ENCODE measurements around the gene PTPRN2. TPM values are rescaled to one million over a fixed set of nuclear protein-coding genes. Genes with fewer than 3 reads are reported as not detected.

PTPRN2 gene
- total RNA-seq, 4 donors from 2014 or later = 6.6 to 10.7 (median 8.2) TPM

DNA sequence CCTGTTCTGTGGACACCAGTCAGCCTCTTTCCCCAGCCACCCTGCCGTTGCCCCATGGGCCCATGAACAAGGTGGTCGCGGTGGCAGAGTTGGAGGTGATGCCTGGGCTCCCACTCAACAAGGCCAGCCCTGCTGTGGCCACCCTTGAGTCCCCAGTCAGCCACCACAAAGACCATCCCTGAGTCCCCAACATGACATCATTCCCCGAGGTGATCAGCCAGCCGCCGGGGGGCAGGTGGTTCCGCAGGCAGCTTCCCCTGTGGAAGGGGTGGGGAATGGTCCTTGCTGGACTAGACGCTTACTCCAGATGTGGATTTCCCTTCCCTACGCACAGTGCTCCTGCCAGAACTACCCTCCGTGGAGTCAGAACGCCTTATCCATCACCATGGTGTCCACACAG is 271.7 kb downstream of the PTPRN2 start:
- TF ChIP-seq POLR2A (IDR thresholded peaks at IDR 0.05) (no peak), EP300 (IDR thresholded peaks at IDR 0.05) (no peak)
- TF ChIP-seq, protein P1, sequence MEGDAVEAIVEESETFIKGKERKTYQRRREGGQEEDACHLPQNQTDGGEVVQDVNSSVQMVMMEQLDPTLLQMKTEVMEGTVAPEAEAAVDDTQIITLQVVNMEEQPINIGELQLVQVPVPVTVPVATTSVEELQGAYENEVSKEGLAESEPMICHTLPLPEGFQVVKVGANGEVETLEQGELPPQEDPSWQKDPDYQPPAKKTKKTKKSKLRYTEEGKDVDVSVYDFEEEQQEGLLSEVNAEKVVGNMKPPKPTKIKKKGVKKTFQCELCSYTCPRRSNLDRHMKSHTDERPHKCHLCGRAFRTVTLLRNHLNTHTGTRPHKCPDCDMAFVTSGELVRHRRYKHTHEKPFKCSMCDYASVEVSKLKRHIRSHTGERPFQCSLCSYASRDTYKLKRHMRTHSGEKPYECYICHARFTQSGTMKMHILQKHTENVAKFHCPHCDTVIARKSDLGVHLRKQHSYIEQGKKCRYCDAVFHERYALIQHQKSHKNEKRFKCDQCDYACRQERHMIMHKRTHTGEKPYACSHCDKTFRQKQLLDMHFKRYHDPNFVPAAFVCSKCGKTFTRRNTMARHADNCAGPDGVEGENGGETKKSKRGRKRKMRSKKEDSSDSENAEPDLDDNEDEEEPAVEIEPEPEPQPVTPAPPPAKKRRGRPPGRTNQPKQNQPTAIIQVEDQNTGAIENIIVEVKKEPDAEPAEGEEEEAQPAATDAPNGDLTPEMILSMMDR (IDR thresholded peaks at IDR 0.05) = no peak
- Histone ChIP-seq H3K36me3 (no peaks in the 10 kb centered on the region), H3K27ac (no peak overlapping the region), H3K4me1 (peaks cover 0 to 8% (median 0%) of the 10 kb centered on the region in 4 donors), H3K27me3 (no peaks in the 10 kb centered on the region), H3K4me3 (no peak overlapping the region), H3K9me3 (peaks cover 0 to 5% (median 0%) of the 10 kb centered on the region in 4 donors)
- no peak for DNase-seq (ENCODE audit: low spot score in 2 of 2)
- 94 to 96% methylated on average over 11 of the region's 11 CpGs for WGBS, 2 donors

DNA sequence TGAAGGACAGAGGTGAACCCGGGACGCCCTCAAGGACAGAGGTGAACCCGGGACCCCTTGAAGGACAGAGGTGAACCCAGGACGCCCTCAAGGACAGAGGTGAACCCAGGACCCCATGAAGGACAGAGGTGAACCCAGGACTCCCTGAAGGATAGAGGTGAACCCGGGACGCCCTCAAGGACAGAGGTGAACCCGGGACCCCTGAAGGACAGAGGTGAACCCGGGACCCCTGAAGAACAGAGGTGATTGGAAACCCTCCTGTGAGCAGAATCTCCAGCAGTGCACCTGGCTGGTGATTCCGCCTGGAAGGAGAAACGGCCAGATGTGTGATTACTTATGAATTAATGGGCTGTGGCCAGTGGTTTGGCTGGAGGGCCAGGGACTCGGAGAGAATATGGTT is 272.3 kb downstream of the PTPRN2 start:
- TF ChIP-seq, protein P1 (IDR thresholded peaks at IDR 0.05) = no peak
- TF ChIP-seq EP300 (IDR thresholded peaks at IDR 0.05) (no peak), POLR2A (IDR thresholded peaks at IDR 0.05) (no peak)
- Histone ChIP-seq H3K27me3 (no peaks in the 10 kb centered on the region), H3K4me3 (no peak overlapping the region), H3K36me3 (no peaks in the 10 kb centered on the region), H3K9me3 (peaks cover 0 to 11% (median 0%) of the 10 kb centered on the region in 4 donors), H3K4me1 (peaks cover 0 to 8% (median 0%) of the 10 kb centered on the region in 4 donors), H3K27ac (no peak overlapping the region)
- no peak for DNase-seq (ENCODE audit: low spot score in 2 of 2)
- 86 to 96% methylated on average over 11 of the region's 11 CpGs for WGBS, 2 donors

DNA sequence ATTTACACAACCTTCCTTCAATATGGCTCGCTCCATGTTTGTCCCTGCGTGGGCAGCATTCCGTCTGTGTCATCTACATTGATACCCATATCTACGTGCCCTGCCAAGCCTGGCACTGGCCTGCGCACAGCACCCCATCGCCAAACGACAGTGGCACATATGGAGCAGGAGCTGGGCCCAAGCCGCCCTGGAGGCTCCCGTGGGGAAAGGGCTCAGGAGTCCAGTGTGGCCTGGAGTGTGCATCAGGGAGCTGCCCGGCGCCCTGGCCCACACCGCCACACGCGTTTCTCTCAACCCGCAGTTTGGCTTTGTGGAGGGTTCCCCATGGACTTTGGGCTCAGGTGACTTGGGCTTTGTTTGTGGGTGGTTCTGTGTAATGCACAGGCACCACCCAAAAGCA is 273.2 kb downstream of the PTPRN2 start:
- TF ChIP-seq EP300 (IDR thresholded peaks at IDR 0.05) (no peak), POLR2A (IDR thresholded peaks at IDR 0.05) (no peak)
- TF ChIP-seq, protein P1 (IDR thresholded peaks at IDR 0.05) = no peak
- H3K36me3 ChIP-seq = no peaks in the 10 kb centered on the region

DNA sequence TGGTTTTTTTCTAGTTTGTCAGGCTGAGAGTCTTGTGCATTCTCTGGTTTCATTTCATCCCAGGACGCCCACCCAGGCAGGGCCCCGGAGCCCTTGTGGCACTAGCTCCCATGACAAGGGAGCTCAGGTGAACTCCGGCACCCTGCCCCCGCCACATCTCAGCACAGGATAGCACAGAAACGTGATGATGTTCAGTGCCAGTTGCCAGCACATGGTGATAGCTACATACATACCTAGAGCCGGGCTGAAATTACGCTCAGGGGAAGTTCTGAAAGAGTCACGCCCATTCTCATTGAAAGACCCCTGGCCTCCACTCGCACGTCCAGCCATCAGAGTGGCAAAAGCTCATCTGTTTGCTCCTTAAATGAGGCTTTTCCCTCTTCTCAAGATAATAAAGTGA is 273.7 kb downstream of the PTPRN2 start:
- Histone ChIP-seq H3K9me3 (peaks cover 0 to 22% (median 0%) of the 10 kb centered on the region in 4 donors), H3K36me3 (no peaks in the 10 kb centered on the region), H3K27me3 (no peaks in the 10 kb centered on the region), H3K4me1 (peaks cover 0 to 8% (median 0%) of the 10 kb centered on the region in 4 donors), H3K27ac (no peak overlapping the region), H3K4me3 (no peak overlapping the region)
- 86 to 88% methylated on average over 10 of the region's 10 CpGs for WGBS, 2 donors
- TF ChIP-seq EP300 (IDR thresholded peaks at IDR 0.05) = no peak
- TF ChIP-seq, protein P1 (IDR thresholded peaks at IDR 0.05) = no peak
- TF ChIP-seq POLR2A (IDR thresholded peaks at IDR 0.05) = no peak
- no peak for DNase-seq (ENCODE audit: low spot score in 2 of 2)

More for the DNA sequence above, 273.2 kb downstream of the PTPRN2 start:
- Histone ChIP-seq H3K4me3 (no peak overlapping the region), H3K27me3 (no peaks in the 10 kb centered on the region), H3K4me1 (peaks cover 0 to 8% (median 0%) of the 10 kb centered on the region in 4 donors), H3K9me3 (peaks cover 0 to 17% (median 0%) of the 10 kb centered on the region in 4 donors), H3K27ac (no peak overlapping the region)
- WGBS, 2 donors = 91 to 95% methylated on average over 15 of the region's 15 CpGs
- no peak for DNase-seq (ENCODE audit: low spot score in 2 of 2)

DNA sequence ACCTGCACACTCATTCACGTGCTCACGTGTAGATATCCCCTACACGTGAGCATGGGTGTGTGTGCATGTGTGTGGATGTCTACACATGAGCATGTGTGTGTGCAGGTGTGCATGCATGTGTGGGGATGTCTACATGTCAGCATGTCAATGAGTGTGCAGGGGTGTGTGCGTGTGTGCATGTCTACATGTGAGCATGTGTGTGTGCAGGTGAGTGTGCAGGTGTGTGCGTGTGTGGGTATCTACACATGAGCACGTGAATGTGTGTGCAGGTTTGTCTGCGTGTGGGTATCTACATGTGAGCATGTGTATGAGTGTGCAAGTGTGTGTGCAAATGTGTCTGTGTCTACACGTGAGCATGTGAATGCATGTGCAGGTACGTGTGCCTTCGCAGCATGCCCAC is 274.8 kb downstream of the PTPRN2 start:
- Histone ChIP-seq H3K4me1 (peaks cover 0 to 6% (median 0%) of the 10 kb centered on the region in 4 donors), H3K36me3 (no peaks in the 10 kb centered on the region), H3K4me3 (no peak overlapping the region), H3K27ac (no peak overlapping the region), H3K27me3 (no peaks in the 10 kb centered on the region), H3K9me3 (peaks cover 0 to 33% (median 0%) of the 10 kb centered on the region in 4 donors)
- 95 to 99% methylated on average over 10 of the region's 10 CpGs for WGBS, 2 donors
- TF ChIP-seq POLR2A (IDR thresholded peaks at IDR 0.05) (no peak), EP300 (IDR thresholded peaks at IDR 0.05) (no peak)
- TF ChIP-seq, protein P1 (IDR thresholded peaks at IDR 0.05) = no peak
- no peak for DNase-seq (ENCODE audit: low spot score in 2 of 2)
